G401.6 (cell line): ENCODE measurements around the gene SLC45A2.
"Not testable (repeated sequence)": the region's sequence is repeated elsewhere in the genome, so short reads cannot be mapped to it uniquely, and the experiment has no call there.

Experiments used
- FAIRE-seq: peaks from 2 replicates; lab custom pipeline; 2012; peaks lifted over from hg19 to GRCh38; lab: Jason Lieb, UNC

SLC45A2 gene

DNA sequence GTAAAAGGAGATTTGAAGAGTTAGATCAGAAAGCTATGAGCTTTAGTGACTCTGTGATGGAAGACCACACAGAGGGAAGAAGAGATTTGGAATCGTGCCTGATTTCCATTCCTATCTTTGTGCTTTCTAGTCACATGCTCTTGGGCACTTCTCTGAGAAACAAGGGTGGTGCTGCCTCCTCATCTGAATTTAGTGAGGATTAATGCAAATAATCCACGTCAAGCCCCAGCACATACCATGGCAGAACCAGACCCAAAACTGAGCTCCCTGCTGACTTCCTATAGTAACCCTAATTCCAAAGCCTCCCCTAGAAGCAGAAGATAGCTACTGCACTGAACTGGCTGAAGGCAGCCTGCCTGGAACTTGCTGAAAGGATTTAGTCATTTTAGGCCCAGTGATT lies 17.7 kb downstream of the SLC45A2 start:
- FAIRE-seq, result no peak

DNA sequence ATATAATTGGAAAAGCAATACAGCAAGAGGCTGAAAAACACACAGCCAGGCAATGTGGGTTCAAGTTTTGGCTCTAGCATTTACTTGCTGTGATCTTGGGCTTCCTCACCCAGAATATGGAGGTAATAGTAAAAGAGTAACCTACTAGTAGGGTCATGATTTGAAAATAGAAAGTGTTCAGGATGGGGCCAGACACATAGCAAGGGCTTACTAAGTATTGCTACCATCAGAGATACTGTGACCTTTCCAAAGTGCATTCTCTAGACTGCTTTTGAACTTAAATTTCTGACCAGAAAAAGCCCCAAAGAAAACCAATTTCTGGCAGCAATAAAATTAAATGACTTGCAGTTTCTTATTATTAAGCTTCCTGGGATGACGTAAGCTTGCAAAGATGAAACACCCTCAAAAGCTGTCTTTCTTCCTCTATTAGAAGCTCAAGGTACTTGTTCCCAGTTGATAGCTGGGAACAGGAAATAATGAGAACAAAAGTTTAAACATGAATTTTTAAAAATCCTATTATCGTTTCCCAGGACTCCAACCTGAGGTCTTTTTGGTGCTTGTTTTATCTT lies 20.3 kb downstream of the SLC45A2 start:
- no peak for FAIRE-seq

DNA sequence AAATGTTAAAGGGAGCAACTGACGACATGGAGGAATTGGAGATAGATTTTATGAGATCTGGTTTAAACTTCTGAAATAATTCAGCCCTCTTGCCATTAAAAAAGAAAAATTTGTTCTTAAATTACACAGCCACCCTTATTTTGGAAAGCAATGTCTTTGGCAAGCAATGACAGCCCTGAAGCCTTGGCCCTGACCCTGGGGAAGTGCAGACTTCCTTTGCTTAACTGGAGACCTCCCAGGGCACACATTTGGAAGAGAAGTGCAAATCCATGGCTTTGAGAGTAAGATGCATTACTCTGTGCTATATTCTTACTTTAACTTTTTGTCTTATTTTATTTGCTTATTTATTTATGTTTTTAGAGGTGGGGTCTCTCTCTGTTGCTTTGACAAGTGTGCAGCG lies 26.3 kb downstream of the SLC45A2 start:
- no peak for FAIRE-seq

- no peak for FAIRE-seq
Measured at GRCh38 chr5:33957577-33958150, 26.8 kb downstream of the SLC45A2 start.

- not testable (repeated sequence) for FAIRE-seq
Measured at GRCh38 chr5:33952175-33952574, 32.3 kb downstream of the SLC45A2 start.

DNA sequence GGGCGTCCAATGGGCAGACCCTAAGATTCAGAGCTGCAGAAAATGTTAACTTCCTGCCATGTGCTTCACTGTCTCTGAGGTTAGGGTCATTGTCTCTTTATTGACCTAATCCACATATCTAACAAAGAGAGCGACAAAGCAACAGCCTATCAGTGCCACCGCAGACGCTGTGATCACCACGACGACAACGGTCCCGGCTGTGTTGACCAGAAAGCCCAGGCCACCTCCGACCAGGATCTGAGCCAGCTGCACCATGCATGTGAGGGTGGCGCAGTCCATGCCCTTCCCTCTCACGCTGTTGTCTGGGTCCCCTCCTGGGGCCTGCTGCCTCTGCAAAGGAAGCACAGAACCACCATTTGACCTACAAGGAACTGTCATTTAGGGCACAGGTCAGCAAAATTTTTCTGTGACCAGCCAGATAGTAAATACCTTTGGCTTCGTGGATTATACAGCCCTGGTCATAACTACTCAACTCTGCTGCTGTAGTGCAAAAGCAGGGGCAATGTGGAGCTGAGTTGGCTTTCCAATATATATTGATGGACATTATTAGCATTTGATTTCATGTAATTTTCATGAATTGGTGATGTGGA lies 39.9 kb downstream of the SLC45A2 start:
- no peak for FAIRE-seq

DNA sequence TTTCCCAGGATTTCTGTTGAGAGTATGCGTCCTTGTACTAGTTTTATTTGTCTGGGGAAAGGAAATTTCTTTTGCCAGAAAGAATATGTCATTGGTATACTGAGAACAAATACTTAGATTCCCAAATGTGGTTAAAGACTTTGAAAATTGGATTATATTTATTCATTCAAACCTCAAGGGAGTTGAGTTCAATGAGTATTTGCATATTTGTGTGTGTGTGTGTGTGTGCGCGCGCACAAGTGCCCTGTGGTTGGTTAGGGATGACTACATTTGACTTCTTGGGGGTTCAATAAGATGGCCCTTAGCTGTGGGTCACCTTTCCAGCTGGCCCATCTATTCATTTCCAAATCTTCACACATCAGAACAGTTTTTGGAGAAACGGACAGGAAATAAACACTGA lies 43.4 kb downstream of the SLC45A2 start:
- FAIRE-seq, result no peak

GRCh38 chr5:33939556-33940262 lies 44.8 kb downstream of the SLC45A2 start:
- FAIRE-seq, result no peak

GRCh38 chr5:33938881-33939280 lies 45.6 kb downstream of the SLC45A2 start:
- no peak for FAIRE-seq

- FAIRE-seq, result no peak
Measured at GRCh38 chr5:33938507-33938796, 46.0 kb downstream of the SLC45A2 start.

DNA sequence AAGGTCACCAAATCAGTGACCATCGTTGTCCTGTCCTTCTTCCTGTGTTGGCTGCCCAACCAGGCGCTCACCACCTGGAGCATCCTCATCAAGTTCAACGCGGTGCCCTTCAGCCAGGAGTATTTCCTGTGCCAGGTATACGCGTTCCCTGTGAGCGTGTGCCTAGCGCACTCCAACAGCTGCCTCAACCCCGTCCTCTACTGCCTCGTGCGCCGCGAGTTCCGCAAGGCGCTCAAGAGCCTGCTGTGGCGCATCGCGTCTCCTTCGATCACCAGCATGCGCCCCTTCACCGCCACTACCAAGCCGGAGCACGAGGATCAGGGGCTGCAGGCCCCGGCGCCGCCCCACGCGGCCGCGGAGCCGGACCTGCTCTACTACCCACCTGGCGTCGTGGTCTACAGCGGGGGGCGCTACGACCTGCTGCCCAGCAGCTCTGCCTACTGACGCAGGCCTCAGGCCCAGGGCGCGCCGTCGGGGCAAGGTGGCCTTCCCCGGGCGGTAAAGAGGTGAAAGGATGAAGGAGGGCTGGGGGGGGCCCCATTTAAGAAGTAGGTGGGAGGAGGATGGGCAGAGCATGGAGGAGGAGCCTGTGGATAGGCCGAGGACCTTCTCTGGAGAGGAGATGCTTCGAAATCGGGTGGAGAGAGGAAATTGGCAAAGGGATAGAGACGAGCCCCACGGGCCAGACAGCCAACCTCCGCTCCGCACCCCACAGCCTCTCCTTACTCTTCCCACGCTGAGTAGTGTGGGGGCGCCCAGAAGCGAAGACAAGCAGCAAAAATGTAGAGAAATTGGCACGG lies 46.6 kb downstream of the SLC45A2 start:
- no peak for FAIRE-seq

DNA sequence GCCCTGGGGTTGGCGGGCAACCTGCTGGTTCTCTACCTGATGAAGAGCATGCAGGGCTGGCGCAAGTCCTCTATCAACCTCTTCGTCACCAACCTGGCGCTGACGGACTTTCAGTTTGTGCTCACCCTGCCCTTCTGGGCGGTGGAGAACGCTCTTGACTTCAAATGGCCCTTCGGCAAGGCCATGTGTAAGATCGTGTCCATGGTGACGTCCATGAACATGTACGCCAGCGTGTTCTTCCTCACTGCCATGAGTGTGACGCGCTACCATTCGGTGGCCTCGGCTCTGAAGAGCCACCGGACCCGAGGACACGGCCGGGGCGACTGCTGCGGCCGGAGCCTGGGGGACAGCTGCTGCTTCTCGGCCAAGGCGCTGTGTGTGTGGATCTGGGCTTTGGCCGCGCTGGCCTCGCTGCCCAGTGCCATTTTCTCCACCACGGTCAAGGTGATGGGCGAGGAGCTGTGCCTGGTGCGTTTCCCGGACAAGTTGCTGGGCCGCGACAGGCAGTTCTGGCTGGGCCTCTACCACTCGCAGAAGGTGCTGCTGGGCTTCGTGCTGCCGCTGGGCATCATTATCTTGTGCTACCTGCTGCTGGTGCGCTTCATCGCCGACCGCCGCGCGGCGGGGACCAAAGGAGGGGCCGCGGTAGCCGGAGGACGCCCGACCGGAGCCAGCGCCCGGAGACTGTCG lies 47.3 kb downstream of the SLC45A2 start:
- no peak for FAIRE-seq

DNA sequence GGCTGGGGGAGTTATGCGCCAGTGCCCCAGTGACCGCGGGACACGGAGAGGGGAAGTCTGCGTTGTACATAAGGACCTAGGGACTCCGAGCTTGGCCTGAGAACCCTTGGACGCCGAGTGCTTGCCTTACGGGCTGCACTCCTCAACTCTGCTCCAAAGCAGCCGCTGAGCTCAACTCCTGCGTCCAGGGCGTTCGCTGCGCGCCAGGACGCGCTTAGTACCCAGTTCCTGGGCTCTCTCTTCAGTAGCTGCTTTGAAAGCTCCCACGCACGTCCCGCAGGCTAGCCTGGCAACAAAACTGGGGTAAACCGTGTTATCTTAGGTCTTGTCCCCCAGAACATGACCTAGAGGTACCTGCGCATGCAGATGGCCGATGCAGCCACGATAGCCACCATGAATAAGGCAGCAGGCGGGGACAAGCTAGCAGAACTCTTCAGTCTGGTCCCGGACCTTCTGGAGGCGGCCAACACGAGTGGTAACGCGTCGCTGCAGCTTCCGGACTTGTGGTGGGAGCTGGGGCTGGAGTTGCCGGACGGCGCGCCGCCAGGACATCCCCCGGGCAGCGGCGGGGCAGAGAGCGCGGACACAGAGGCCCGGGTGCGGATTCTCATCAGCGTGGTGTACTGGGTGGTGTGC lies 48.0 kb downstream of the SLC45A2 start, which contains the start of gene RXFP3:
Gene RXFP3, plus strand, starts transcription at position 6 of the 636 bp plus-strand sequence. Its CDS starts 355 bp downstream, at position 361.
- no peak for FAIRE-seq

GRCh38 chr5:33936004-33936380 lies 48.5 kb downstream of the SLC45A2 start:
- no peak for FAIRE-seq

- FAIRE-seq, result no peak
Measured at GRCh38 chr5:33934176-33934575, 50.3 kb downstream of the SLC45A2 start.

DNA sequence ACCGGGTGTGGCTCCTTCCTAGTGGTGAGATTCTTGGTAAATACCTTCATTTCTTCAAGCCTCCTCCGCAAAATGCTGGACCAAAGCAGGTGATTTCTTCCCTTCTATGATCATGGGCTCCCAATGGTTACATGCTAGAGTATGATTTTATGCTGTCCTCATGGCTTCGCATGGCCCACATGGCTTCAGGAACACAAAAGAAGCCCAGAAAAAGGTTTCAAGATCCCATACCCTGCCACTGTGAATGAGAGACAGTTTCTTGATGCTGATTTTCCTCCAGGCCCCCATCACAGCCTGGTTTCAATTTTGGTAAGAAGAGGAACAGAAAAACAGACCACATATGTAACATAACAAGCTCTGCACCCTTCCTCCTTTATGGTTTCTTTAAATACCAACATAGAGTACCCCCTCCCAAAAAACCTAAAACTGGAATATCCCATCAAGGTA lies 50.7 kb downstream of the SLC45A2 start:
- FAIRE-seq, result no peak

- FAIRE-seq, result no peak
Measured at GRCh38 chr5:33931136-33931535, 53.4 kb downstream of the SLC45A2 start.

- no peak for FAIRE-seq
Measured at GRCh38 chr5:33929925-33930690, 54.4 kb downstream of the SLC45A2 start.

GRCh38 chr5:33928283-33928682 lies 56.2 kb downstream of the SLC45A2 start:
- FAIRE-seq, result no peak

DNA sequence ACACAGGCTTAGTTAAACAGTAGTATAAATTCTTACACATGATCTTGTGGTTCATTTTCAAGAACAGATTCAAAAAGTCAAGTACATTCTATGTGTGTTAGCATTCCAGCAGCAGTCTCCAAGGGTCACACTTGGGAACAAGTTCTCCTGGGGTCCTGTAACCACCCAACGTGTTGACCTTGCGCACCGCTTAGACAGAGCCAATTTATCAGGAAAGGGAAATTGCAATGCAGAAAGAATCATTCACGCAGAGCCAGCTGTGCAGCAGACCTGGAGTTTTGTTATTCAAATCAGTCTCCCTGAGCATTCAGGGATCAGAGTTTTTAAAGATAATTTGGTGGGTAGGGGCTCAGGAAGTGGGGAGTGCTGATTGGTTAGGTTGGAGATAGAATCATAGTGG lies 56.8 kb downstream of the SLC45A2 start:
- no peak for FAIRE-seq

DNA sequence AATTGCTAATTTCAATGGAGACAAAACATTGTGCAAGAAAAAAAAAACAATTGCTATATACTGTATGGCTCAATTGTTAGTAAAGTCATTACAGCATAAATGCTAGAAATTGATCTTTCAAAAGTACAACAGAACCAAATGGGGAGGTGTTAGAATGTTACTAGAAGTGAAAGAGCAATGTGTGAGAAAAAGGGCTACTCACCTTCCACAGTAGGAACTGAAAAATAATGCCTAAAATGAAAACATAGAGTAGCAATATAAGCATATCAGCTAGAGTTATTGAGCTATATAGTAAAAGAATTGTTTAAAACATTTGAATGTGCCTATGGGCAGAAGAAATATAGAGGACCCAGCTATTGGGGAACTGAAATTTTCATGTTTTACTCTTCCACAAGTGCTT lies 59.2 kb downstream of the SLC45A2 start:
- no peak for FAIRE-seq
